ENCODE results near the gene GAA. TPM values are rescaled to one million over a fixed set of nuclear protein-coding genes. Genes with fewer than 3 reads are reported as not detected.

Gene GAA
- total RNA-seq, 4 donors from 2014 or later = 39.4 to 59.9 (median 45.3) TPM

GRCh38 chr17:80091376-80091775 is 10.0 kb upstream of the GAA start:
- H3K27ac ChIP-seq = no peak overlapping the region
- no peak for TF ChIP-seq CTCF (IDR thresholded peaks at IDR 0.05)
- no peak for TF ChIP-seq POLR2AphosphoS5 (IDR thresholded peaks at IDR 0.05)
- TF ChIP-seq POLR2A (IDR thresholded peaks at IDR 0.05) = no peak
- no peak for TF ChIP-seq EP300 (IDR thresholded peaks at IDR 0.05)

GRCh38 chr17:80092959-80093358 is 8.4 kb upstream of the GAA start:
- Histone ChIP-seq H3K36me3 (no peaks in the 10 kb centered on the region), H3K27ac (peak overlapping the region; percentile 59), H3K4me3 (no peak overlapping the region), H3K27me3 (no peaks in the 10 kb centered on the region), H3K4me1 (no peaks in the 10 kb centered on the region), H3K9me3 (no peaks in the 10 kb centered on the region)
- TF ChIP-seq CTCF (IDR thresholded peaks at IDR 0.05) = no peak
- TF ChIP-seq POLR2AphosphoS5 (IDR thresholded peaks at IDR 0.05) = no peak
- TF ChIP-seq POLR2A (IDR thresholded peaks at IDR 0.05) = no peak
- 73% methylated on average over 8 of the region's 8 CpGs for WGBS
- DNase-seq (ENCODE audit: low spot score in 2 of 2) = no peak

More at GRCh38 chr17:80091376-80091775, 10.0 kb upstream of the GAA start:
- Histone ChIP-seq H3K4me1 (no peaks in the 10 kb centered on the region), H3K27me3 (no peaks in the 10 kb centered on the region), H3K9me3 (no peaks in the 10 kb centered on the region), H3K36me3 (no peaks in the 10 kb centered on the region), H3K4me3 (no peak overlapping the region)
- no peak for DNase-seq (ENCODE audit: low spot score in 2 of 2)
- 81% methylated on average over 4 of the region's 4 CpGs for WGBS

- WGBS = 88% methylated on average over 30 of the region's 37 CpGs
- H3K36me3 ChIP-seq = no peaks in the 10 kb centered on the region
These were observed 6.1 kb upstream of the GAA start for GRCh38 chr17:80095038-80095843.

GRCh38 chr17:80095844-80096475 is 5.4 kb upstream of the GAA start:
- Histone ChIP-seq H3K27me3 (no peaks in the 10 kb centered on the region), H3K4me1 (peaks cover 4% of the 10 kb centered on the region), H3K9me3 (no peaks in the 10 kb centered on the region), H3K4me3 (no peak overlapping the region), H3K27ac (no peak overlapping the region), H3K36me3 (no peaks in the 10 kb centered on the region)
- WGBS = 75% methylated on average over 4 of the region's 16 CpGs
- DNase-seq (ENCODE audit: low spot score in 2 of 2) = no peak
- TF ChIP-seq EP300 (IDR thresholded peaks at IDR 0.05) (no peak), CTCF (IDR thresholded peaks at IDR 0.05) (no peak), POLR2AphosphoS5 (IDR thresholded peaks at IDR 0.05) (no peak), POLR2A (IDR thresholded peaks at IDR 0.05) (no peak)

More at GRCh38 chr17:80095038-80095843, 6.1 kb upstream of the GAA start:
- Histone ChIP-seq H3K4me3 (no peak overlapping the region), H3K4me1 (no peaks in the 10 kb centered on the region), H3K27me3 (no peaks in the 10 kb centered on the region), H3K27ac (no peak overlapping the region), H3K9me3 (no peaks in the 10 kb centered on the region)
- DNase-seq (ENCODE audit: low spot score in 2 of 2) = no peak
- no peak for TF ChIP-seq EP300 (IDR thresholded peaks at IDR 0.05)
- no peak for TF ChIP-seq POLR2A (IDR thresholded peaks at IDR 0.05)
- no peak for TF ChIP-seq POLR2AphosphoS5 (IDR thresholded peaks at IDR 0.05)
- TF ChIP-seq CTCF (IDR thresholded peaks at IDR 0.05) = no peak

GRCh38 chr17:80096561-80097021 is 4.8 kb upstream of the GAA start:
- no peak overlapping the region for H3K27ac ChIP-seq
- DNase-seq (ENCODE audit: low spot score in 2 of 2) = no peak
- WGBS = 67% methylated on average over 11 of the region's 12 CpGs
- H3K9me3 ChIP-seq = no peaks in the 10 kb centered on the region
- no peak overlapping the region for H3K4me3 ChIP-seq
- no peaks in the 10 kb centered on the region for H3K36me3 ChIP-seq
- TF ChIP-seq CTCF (IDR thresholded peaks at IDR 0.05) (no peak), EP300 (IDR thresholded peaks at IDR 0.05) (no peak), POLR2A (IDR thresholded peaks at IDR 0.05) (no peak), POLR2AphosphoS5 (IDR thresholded peaks at IDR 0.05) (no peak)
- H3K27me3 ChIP-seq = no peaks in the 10 kb centered on the region
- peaks cover 7% of the 10 kb centered on the region for H3K4me1 ChIP-seq
